Measurements from ENCODE around the gene GPRC5D.

Gene GPRC5D

GRCh38 chr12:12945591-12945990, 6.4 kb downstream of the GPRC5D start:
- Histone ChIP-seq H2AFZ (ENCODE audit: low read length) (no peak overlapping the region), H3K27me3 (ENCODE audit: control insufficient read depth in 3 of 3, insufficient read depth in 3 of 3, low read depth in 1 of 3, low read length in 3 of 3) (peaks cover 0 to 25% (median 0%) of the 10 kb centered on the region in 3 experiments), H3K14ac (ENCODE audit: low read length) (no peak overlapping the region), H2BK15ac (ENCODE audit: low read length) (no peak overlapping the region), H3K18ac (ENCODE audit: low read length) (no peak overlapping the region), H3K23ac (ENCODE audit: low read depth, low read length, poor library complexity) (no peak overlapping the region), H3K4ac (ENCODE audit: low read length) (no peak overlapping the region), H4K8ac (ENCODE audit: low read depth, low read length) (no peak overlapping the region), H2BK5ac (ENCODE audit: low read length) (no peak overlapping the region), H2AK5ac (ENCODE audit: low read depth, low read length) (no peak overlapping the region), H2BK120ac (ENCODE audit: low read depth, low read length) (no peak overlapping the region), H3K4me3 (ENCODE audit: low read length in 2 of 2) (no peak overlapping the region), H3K9ac (ENCODE audit: low read depth, low read length, poor library complexity) (no peak overlapping the region), H2BK12ac (ENCODE audit: low read length) (no peak overlapping the region), H3K9me3 (replicated peaks in 1 of 2; ENCODE audit: control insufficient read depth in 2 of 2, insufficient read depth in 1 of 2, low read depth in 1 of 2, low read length in 2 of 2) (no peaks in the 10 kb centered on the region), H3K4me1 (ENCODE audit: control insufficient read depth in 2 of 2, insufficient read depth in 1 of 2, low read depth in 1 of 2, low read length in 2 of 2) (no peaks in the 10 kb centered on the region), H4K91ac (ENCODE audit: low read depth, low read length, poor library complexity) (no peak overlapping the region), H3K36me3 (replicated peaks in 1 of 2; ENCODE audit: control insufficient read depth in 2 of 2, insufficient read depth in 2 of 2, low read length in 2 of 2) (peaks cover 0 to 1% of the 10 kb centered on the region in 2 donors), H3K4me2 (ENCODE audit: insufficient read depth, low read length, poor library complexity, severe bottlenecking) (no peak overlapping the region), H3K27ac (replicated peaks; ENCODE audit: low read length) (no peak overlapping the region), H3K79me1 (ENCODE audit: low read depth, low read length) (no peaks in the 10 kb centered on the region)
- DNase-seq (ENCODE audit: low spot score) = no peak

- H3K9me3 ChIP-seq (replicated peaks in 1 of 2; ENCODE audit: control insufficient read depth in 2 of 2, insufficient read depth in 1 of 2, low read depth in 1 of 2, low read length in 2 of 2) = no peaks in the 10 kb centered on the region
- DNase-seq (ENCODE audit: low spot score) = no peak
- no CpG with 5 or more reads among the region's 8 CpGs for WGBS, 2 donors (ENCODE audit: extremely low coverage in 2 of 2, insufficient read length in 2 of 2, insufficient replicate concordance in 1 of 2)
Measured at GRCh38 chr12:12943586-12944260, 8.2 kb downstream of the GPRC5D start.

GRCh38 chr12:12941450-12942350, 10.3 kb downstream of the GPRC5D start:
- Histone ChIP-seq H2AFZ (ENCODE audit: low read length) (no peak overlapping the region), H3K18ac (ENCODE audit: low read length) (no peak overlapping the region), H2AK5ac (ENCODE audit: low read depth, low read length) (no peak overlapping the region), H3K9ac (ENCODE audit: low read depth, low read length, poor library complexity) (no peak overlapping the region), H2BK120ac (ENCODE audit: low read depth, low read length) (no peak overlapping the region), H2BK15ac (ENCODE audit: low read length) (no peak overlapping the region), H3K4me2 (ENCODE audit: insufficient read depth, low read length, poor library complexity, severe bottlenecking) (no peak overlapping the region), H3K36me3 (replicated peaks in 1 of 2; ENCODE audit: control insufficient read depth in 2 of 2, insufficient read depth in 2 of 2, low read length in 2 of 2) (no peaks in the 10 kb centered on the region), H3K4ac (ENCODE audit: low read length) (no peak overlapping the region), H3K14ac (ENCODE audit: low read length) (no peak overlapping the region), H3K4me1 (ENCODE audit: control insufficient read depth in 2 of 2, insufficient read depth in 1 of 2, low read depth in 1 of 2, low read length in 2 of 2) (peaks cover 0 to 2% of the 10 kb centered on the region in 2 donors), H3K79me1 (ENCODE audit: low read depth, low read length) (no peaks in the 10 kb centered on the region), H4K91ac (ENCODE audit: low read depth, low read length, poor library complexity) (no peak overlapping the region), H2BK5ac (ENCODE audit: low read length) (no peak overlapping the region), H3K27ac (replicated peaks; ENCODE audit: low read length) (no peak overlapping the region), H3K4me3 (ENCODE audit: low read length in 2 of 2) (no peak overlapping the region), H4K8ac (ENCODE audit: low read depth, low read length) (no peak overlapping the region), H3K23ac (ENCODE audit: low read depth, low read length, poor library complexity) (no peak overlapping the region), H3K27me3 (ENCODE audit: control insufficient read depth in 3 of 3, insufficient read depth in 3 of 3, low read depth in 1 of 3, low read length in 3 of 3) (peaks cover 0 to 17% (median 0%) of the 10 kb centered on the region in 3 experiments), H2BK12ac (ENCODE audit: low read length) (no peak overlapping the region), H3K9me3 (replicated peaks in 1 of 2; ENCODE audit: control insufficient read depth in 2 of 2, insufficient read depth in 1 of 2, low read depth in 1 of 2, low read length in 2 of 2) (no peaks in the 10 kb centered on the region)
- DNase-seq (ENCODE audit: low spot score) = no peak
- WGBS, 2 donors (ENCODE audit: extremely low coverage in 2 of 2, insufficient read length in 2 of 2, insufficient replicate concordance in 1 of 2) = no CpG with 5 or more reads among the region's 10 CpGs

More at GRCh38 chr12:12943586-12944260, 8.2 kb downstream of the GPRC5D start:
- no peaks in the 10 kb centered on the region for H3K36me3 ChIP-seq (replicated peaks in 1 of 2; ENCODE audit: control insufficient read depth in 2 of 2, insufficient read depth in 2 of 2, low read length in 2 of 2)
- H3K18ac ChIP-seq (ENCODE audit: low read length) = no peak overlapping the region
- no peak overlapping the region for H3K4me2 ChIP-seq (ENCODE audit: insufficient read depth, low read length, poor library complexity, severe bottlenecking)
- H3K27me3 ChIP-seq (ENCODE audit: control insufficient read depth in 3 of 3, insufficient read depth in 3 of 3, low read depth in 1 of 3, low read length in 3 of 3) = peaks cover 0 to 21% (median 0%) of the 10 kb centered on the region in 3 experiments
- no peak overlapping the region for H2BK120ac ChIP-seq (ENCODE audit: low read depth, low read length)
- no peak overlapping the region for H2AFZ ChIP-seq (ENCODE audit: low read length)
- H2BK5ac ChIP-seq (ENCODE audit: low read length) = no peak overlapping the region
- no peaks in the 10 kb centered on the region for H3K4me1 ChIP-seq (ENCODE audit: control insufficient read depth in 2 of 2, insufficient read depth in 1 of 2, low read depth in 1 of 2, low read length in 2 of 2)
- no peak overlapping the region for H3K23ac ChIP-seq (ENCODE audit: low read depth, low read length, poor library complexity)
- no peak overlapping the region for H4K91ac ChIP-seq (ENCODE audit: low read depth, low read length, poor library complexity)
- no peak overlapping the region for H2BK12ac ChIP-seq (ENCODE audit: low read length)
- H2BK15ac ChIP-seq (ENCODE audit: low read length) = no peak overlapping the region
- no peak overlapping the region for H2AK5ac ChIP-seq (ENCODE audit: low read depth, low read length)
- no peak overlapping the region for H3K14ac ChIP-seq (ENCODE audit: low read length)
- no peak overlapping the region for H3K9ac ChIP-seq (ENCODE audit: low read depth, low read length, poor library complexity)
- H4K8ac ChIP-seq (ENCODE audit: low read depth, low read length) = no peak overlapping the region
- H3K4me3 ChIP-seq (ENCODE audit: low read length in 2 of 2) = no peak overlapping the region
- no peaks in the 10 kb centered on the region for H3K79me1 ChIP-seq (ENCODE audit: low read depth, low read length)
- no peak overlapping the region for H3K4ac ChIP-seq (ENCODE audit: low read length)
- no peak overlapping the region for H3K27ac ChIP-seq (replicated peaks; ENCODE audit: low read length)

DNA sequence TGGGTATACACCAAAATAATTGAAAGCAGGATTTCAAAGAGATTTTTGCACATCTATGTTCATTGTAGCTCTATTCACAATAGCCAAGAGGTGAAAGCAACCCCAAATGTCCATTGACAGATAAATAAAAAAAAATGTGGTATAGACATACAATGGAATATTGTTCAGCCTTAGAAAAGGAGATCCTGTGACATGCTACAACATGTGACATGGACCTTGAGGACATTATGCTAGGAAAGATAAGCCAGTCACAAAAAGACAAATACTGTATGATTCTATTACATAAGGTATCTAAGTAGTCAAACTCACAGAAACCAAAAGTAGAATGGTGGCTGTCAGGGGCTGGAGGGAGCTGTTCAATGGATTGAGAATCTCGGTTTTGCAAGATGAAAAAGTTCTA, 12.1 kb downstream of the GPRC5D start:
- no peaks in the 10 kb centered on the region for H3K36me3 ChIP-seq (replicated peaks in 1 of 2; ENCODE audit: control insufficient read depth in 2 of 2, insufficient read depth in 2 of 2, low read length in 2 of 2)
- no peak overlapping the region for H3K4ac ChIP-seq (ENCODE audit: low read length)
- H3K27ac ChIP-seq (replicated peaks; ENCODE audit: low read length) = no peak overlapping the region
- no peak overlapping the region for H2AK5ac ChIP-seq (ENCODE audit: low read depth, low read length)
- H2BK12ac ChIP-seq (ENCODE audit: low read length) = no peak overlapping the region
- peaks cover 0 to 2% of the 10 kb centered on the region in 2 donors for H3K4me1 ChIP-seq (ENCODE audit: control insufficient read depth in 2 of 2, insufficient read depth in 1 of 2, low read depth in 1 of 2, low read length in 2 of 2)
- peaks cover 0 to 14% (median 0%) of the 10 kb centered on the region in 3 experiments for H3K27me3 ChIP-seq (ENCODE audit: control insufficient read depth in 3 of 3, insufficient read depth in 3 of 3, low read depth in 1 of 3, low read length in 3 of 3)
- no peak overlapping the region for H3K4me3 ChIP-seq (ENCODE audit: low read length in 2 of 2)
- H4K8ac ChIP-seq (ENCODE audit: low read depth, low read length) = no peak overlapping the region
- no peak overlapping the region for H4K91ac ChIP-seq (ENCODE audit: low read depth, low read length, poor library complexity)
- H3K4me2 ChIP-seq (ENCODE audit: insufficient read depth, low read length, poor library complexity, severe bottlenecking) = no peak overlapping the region
- H2BK120ac ChIP-seq (ENCODE audit: low read depth, low read length) = no peak overlapping the region
- no peak overlapping the region for H2BK15ac ChIP-seq (ENCODE audit: low read length)
- H2BK5ac ChIP-seq (ENCODE audit: low read length) = no peak overlapping the region
- no peak overlapping the region for H3K18ac ChIP-seq (ENCODE audit: low read length)
- H3K14ac ChIP-seq (ENCODE audit: low read length) = no peak overlapping the region
- H2AFZ ChIP-seq (ENCODE audit: low read length) = no peak overlapping the region
- no peak for DNase-seq (ENCODE audit: low spot score)
- WGBS, 2 donors (ENCODE audit: extremely low coverage in 2 of 2, insufficient read length in 2 of 2, insufficient replicate concordance in 1 of 2) = no CpG with 5 or more reads among the region's 1 CpG
- H3K9ac ChIP-seq (ENCODE audit: low read depth, low read length, poor library complexity) = no peak overlapping the region
- no peaks in the 10 kb centered on the region for H3K9me3 ChIP-seq (replicated peaks in 1 of 2; ENCODE audit: control insufficient read depth in 2 of 2, insufficient read depth in 1 of 2, low read depth in 1 of 2, low read length in 2 of 2)
- no peaks in the 10 kb centered on the region for H3K79me1 ChIP-seq (ENCODE audit: low read depth, low read length)
- H3K23ac ChIP-seq (ENCODE audit: low read depth, low read length, poor library complexity) = no peak overlapping the region
